Brain microvascular endothelial cell (primary cell): ENCODE measurements around the gene DNAH12.

ENCODE experiments used
- DNase-seq: peaks from one replicate; pipeline ENCODE4 v3.0.0-alpha.2; 2020
- H3K27ac ChIP-seq: fragments of 250-450 bp; sonication (Bioruptor Pico); 2 replicates; pipeline ENCODE4 v1.5.1; 2020; ENCODE audit warnings: mild to moderate bottlenecking, moderate library complexity
- H3K27me3 ChIP-seq: fragments of 250-450 bp; sonication (Bioruptor Pico); replicated peaks from 2 replicates; pipeline ENCODE4 v1.5.1; 2020; ENCODE audit warnings: mild to moderate bottlenecking
- H3K36me3 ChIP-seq: fragments of 250-450 bp; sonication (Bioruptor Pico); replicated peaks from 2 replicates; pipeline ENCODE4 v1.5.1; 2020; ENCODE audit warnings: mild to moderate bottlenecking
- H3K4me3 ChIP-seq: 2 replicates; pipeline ENCODE4 v1.5.1; 2011; ENCODE audit warnings: low read depth, mild to moderate bottlenecking, control low read depth, low read length, moderate library complexity
- in situ Hi-C: cut with HindIII; loops from 2 replicates; pipeline ENCODE4 v1.10.0; 2017; ENCODE audit warnings: low sequenced_read_pairs, low pct_ligation_motif_present
- TF ChIP-seq, protein P1 (sequence below): IDR thresholded peaks from 2 replicates; pipeline ENCODE4 v1.5.1; 2011; ENCODE audit warnings: low read depth, mild to moderate bottlenecking, moderate library complexity, low read length, control low read depth, inconsistent platforms; ENCODE audit errors: missing control alignments

The DNAH12 gene

DNA sequence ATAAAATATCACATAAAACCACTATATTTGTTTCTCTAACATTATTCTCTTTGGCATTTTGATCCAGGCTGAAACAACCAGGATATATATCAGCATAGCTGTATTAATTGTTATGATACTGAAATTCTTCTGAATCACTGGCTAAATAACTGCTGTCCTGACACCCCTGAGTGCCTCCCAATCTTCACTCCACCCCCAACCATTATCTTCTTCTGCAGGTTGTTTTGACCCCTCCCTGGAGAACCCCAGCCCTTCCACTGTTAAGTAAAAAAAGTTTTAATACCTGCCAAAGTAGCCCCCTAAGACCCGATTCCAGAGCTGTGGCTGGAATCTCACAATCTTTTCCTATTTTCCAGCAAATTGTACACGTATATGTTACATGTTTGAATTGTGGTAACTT is 124.1 kb downstream of the DNAH12 start:
- no peaks in the 10 kb centered on the region for H3K36me3 ChIP-seq
- in situ Hi-C loops, result no loop called here
- TF ChIP-seq, protein P1, sequence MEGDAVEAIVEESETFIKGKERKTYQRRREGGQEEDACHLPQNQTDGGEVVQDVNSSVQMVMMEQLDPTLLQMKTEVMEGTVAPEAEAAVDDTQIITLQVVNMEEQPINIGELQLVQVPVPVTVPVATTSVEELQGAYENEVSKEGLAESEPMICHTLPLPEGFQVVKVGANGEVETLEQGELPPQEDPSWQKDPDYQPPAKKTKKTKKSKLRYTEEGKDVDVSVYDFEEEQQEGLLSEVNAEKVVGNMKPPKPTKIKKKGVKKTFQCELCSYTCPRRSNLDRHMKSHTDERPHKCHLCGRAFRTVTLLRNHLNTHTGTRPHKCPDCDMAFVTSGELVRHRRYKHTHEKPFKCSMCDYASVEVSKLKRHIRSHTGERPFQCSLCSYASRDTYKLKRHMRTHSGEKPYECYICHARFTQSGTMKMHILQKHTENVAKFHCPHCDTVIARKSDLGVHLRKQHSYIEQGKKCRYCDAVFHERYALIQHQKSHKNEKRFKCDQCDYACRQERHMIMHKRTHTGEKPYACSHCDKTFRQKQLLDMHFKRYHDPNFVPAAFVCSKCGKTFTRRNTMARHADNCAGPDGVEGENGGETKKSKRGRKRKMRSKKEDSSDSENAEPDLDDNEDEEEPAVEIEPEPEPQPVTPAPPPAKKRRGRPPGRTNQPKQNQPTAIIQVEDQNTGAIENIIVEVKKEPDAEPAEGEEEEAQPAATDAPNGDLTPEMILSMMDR, result no peak
- no peak overlapping the region for H3K27ac ChIP-seq
- no peak overlapping the region for H3K4me3 ChIP-seq
- DNase-seq, result no peak
- H3K27me3 ChIP-seq, result no peaks in the 10 kb centered on the region

DNA sequence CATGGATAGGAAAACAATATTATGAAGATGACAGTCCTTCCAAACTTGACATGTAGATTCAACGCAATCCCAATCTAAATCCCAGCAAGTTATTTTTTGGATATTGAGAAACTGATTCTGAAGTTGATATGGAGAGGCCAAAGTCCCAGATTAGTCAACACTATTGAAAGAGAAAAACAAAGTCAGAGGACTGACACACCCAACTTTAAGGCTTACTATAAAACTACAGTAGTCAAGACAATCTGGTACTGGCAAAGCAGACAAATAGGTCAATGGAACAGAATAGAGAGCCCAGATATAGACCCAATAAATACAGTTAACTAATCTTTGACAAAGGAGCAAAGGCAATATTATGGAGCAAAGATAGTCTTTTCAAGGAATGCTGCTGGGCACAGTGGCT is 132.4 kb downstream of the DNAH12 start:
- TF ChIP-seq, protein P1, result no peak
- no peak overlapping the region for H3K27ac ChIP-seq

DNA sequence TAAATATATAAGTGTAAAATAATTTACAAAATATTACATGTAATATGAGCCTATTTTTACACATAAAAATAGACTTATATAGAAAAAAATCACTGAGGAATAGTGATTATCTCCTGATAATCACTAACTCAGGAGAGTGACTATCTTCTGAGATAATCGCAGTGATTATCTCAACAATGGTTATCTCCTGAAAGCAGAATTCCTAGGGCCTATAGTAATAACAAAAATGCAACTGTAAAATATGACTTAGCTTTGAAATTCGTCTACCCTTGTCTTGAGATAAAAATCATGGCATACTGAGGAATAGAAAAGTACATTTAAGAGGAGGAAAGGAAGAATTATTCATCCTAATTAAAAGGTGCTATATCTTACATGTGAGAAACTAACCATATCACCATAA is 134.7 kb downstream of the DNAH12 start:
- DNase-seq, result no peak
- TF ChIP-seq, protein P1, result no peak
- Histone ChIP-seq H3K27ac (no peak overlapping the region), H3K4me3 (no peak overlapping the region), H3K36me3 (no peaks in the 10 kb centered on the region), H3K27me3 (no peaks in the 10 kb centered on the region)
- in situ Hi-C loops, result no loop called here

More for the DNA sequence above, 132.4 kb downstream of the DNAH12 start:
- Histone ChIP-seq H3K4me3 (no peak overlapping the region), H3K36me3 (no peaks in the 10 kb centered on the region), H3K27me3 (no peaks in the 10 kb centered on the region)
- DNase-seq, result no peak
- in situ Hi-C loops, result no loop called here

DNA sequence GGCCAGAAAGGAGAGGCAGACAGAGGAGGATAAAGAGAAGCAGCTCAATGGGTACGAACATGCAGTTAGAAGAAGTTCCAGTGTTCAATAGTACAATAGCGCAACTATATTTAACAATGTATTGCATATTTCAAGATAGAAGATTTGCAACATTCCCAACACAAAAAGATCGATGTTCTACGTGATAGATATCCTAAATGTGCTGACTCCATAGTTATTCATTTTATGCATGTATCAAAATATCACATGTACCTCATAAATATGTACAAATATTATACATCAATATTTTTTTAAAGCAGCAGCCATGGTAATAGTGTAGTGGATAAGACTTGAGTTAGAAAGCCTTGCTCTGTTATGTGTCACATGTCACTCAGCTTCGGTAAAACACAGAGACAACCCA is 141.5 kb downstream of the DNAH12 start:
- TF ChIP-seq, protein P1, result no peak
- in situ Hi-C loops, result no loop called here
- no peak for DNase-seq
- H3K4me3 ChIP-seq, result no peak overlapping the region
- no peak overlapping the region for H3K27ac ChIP-seq
- no peaks in the 10 kb centered on the region for H3K27me3 ChIP-seq
- no peaks in the 10 kb centered on the region for H3K36me3 ChIP-seq

DNA sequence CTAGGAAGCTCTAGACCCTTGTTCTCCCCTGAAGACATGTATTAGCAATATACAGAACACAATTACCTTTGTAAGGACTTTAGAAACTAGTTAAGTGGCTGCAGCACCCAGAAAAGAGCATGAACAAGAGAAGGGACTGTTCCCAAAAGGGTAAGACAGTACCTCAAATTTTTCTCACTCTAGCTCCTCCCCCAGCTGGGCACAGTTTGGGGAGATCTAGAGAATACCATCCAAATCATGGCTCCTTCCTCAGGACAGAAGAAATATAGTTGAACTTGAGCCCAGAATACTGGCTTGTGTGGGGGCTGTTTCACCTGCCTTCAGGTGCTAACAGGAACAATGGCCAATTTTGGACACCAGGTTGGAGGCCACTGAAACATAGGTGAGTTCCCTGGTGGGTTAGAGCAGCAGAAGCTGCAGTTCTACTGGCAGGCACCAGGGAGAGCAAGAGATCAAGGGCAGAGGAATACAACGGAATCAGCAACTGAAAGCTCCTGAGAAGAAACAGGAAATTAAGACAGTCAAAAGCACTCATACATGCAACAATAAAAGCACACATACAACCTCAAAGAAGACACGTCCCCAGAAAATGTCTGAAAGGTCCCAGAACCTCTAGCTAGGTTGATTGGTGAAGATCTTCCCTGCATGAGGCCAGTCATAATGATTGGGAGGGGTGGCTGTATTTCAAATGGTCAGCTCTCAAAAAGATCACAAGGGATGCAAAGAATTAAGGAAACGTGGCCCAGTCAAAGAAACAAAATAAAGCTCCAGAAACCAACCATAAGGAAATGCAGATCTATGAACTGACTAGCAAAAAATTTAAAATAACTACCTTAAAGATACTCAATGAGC is 146.7 kb downstream of the DNAH12 start:
- TF ChIP-seq, protein P1, result peak; percentile 99
- Histone ChIP-seq H3K27me3 (no peaks in the 10 kb centered on the region), H3K27ac (no peak overlapping the region), H3K36me3 (no peaks in the 10 kb centered on the region), H3K4me3 (no peak overlapping the region)
- DNase-seq, result peak; percentile 44
- in situ Hi-C loops, result no loop called here
